ENCODE results near the gene WBP2NL. TPM values are rescaled to one million over a fixed set of nuclear protein-coding genes. Genes with fewer than 3 reads are reported as not detected.

WBP2NL gene
- total RNA-seq, 4 donors from 2014 or later = 3.7 to 6.6 TPM; not detected in 2

- no peak overlapping the region for H3K4me3 ChIP-seq
- H3K36me3 ChIP-seq = no peaks in the 10 kb centered on the region
- DNase-seq = no peak
- H3K4me1 ChIP-seq = no peaks in the 10 kb centered on the region
- intact Hi-C loops (cut with DNase I; ENCODE audit: low total_unique reads) = no loop called here
- TF ChIP-seq CTCF (IDR thresholded peaks at IDR 0.05) = no peak
- H3K27ac ChIP-seq = no peak overlapping the region
- H3K27me3 ChIP-seq = no peaks in the 10 kb centered on the region
- H3K9me3 ChIP-seq = no peaks in the 10 kb centered on the region
Measured at GRCh38 chr22:41991111-41991510, 7.5 kb upstream of the WBP2NL start.

- Histone ChIP-seq H3K4me3 (no peak overlapping the region), H3K9me3 (no peaks in the 10 kb centered on the region), H3K27ac (no peak overlapping the region), H3K36me3 (no peaks in the 10 kb centered on the region), H3K4me1 (no peaks in the 10 kb centered on the region), H3K27me3 (no peaks in the 10 kb centered on the region)
- intact Hi-C loops (cut with DNase I; ENCODE audit: low total_unique reads) = no loop called here
- no peak for DNase-seq
- TF ChIP-seq CTCF (IDR thresholded peaks at IDR 0.05) = no peak
Measured at GRCh38 chr22:41992496-41992895, 6.1 kb upstream of the WBP2NL start.

- intact Hi-C loops (cut with DNase I; ENCODE audit: low total_unique reads) = no loop called here
- H3K36me3 ChIP-seq = no peaks in the 10 kb centered on the region
- no peak for DNase-seq
- TF ChIP-seq CTCF (IDR thresholded peaks at IDR 0.05) = no peak
- TF ChIP-seq POLR2A (IDR thresholded peaks at IDR 0.05) = no peak
- H3K27ac ChIP-seq = no peak overlapping the region
- H3K4me3 ChIP-seq = no peak overlapping the region
- H3K27me3 ChIP-seq = no peaks in the 10 kb centered on the region
- no peaks in the 10 kb centered on the region for H3K4me1 ChIP-seq
- H3K9me3 ChIP-seq = no peaks in the 10 kb centered on the region
Measured at GRCh38 chr22:41995211-41995610, 3.4 kb upstream of the WBP2NL start.

GRCh38 chr22:41996826-41997225 is 1.8 kb upstream of the WBP2NL start:
- TF ChIP-seq POLR2A (IDR thresholded peaks at IDR 0.05) (no peak), CTCF (IDR thresholded peaks at IDR 0.05) (no peak)
- H3K4me1 ChIP-seq = no peaks in the 10 kb centered on the region
- no peaks in the 10 kb centered on the region for H3K36me3 ChIP-seq
- H3K9me3 ChIP-seq = no peaks in the 10 kb centered on the region
- H3K27me3 ChIP-seq = no peaks in the 10 kb centered on the region
- no peak overlapping the region for H3K27ac ChIP-seq
- intact Hi-C loops (cut with DNase I; ENCODE audit: low total_unique reads) = no loop called here
- DNase-seq = no peak
- H3K4me3 ChIP-seq = no peak overlapping the region

GRCh38 chr22:42000466-42000865 is 1.9 kb downstream of the WBP2NL start:
- TF ChIP-seq CTCF (IDR thresholded peaks at IDR 0.05) = no peak
- TF ChIP-seq POLR2A (IDR thresholded peaks at IDR 0.05) = no peak
- H3K9me3 ChIP-seq = no peaks in the 10 kb centered on the region
- DNase-seq = no peak
- intact Hi-C loops (cut with DNase I; ENCODE audit: low total_unique reads) = no loop called here
- no peaks in the 10 kb centered on the region for H3K36me3 ChIP-seq
- no peaks in the 10 kb centered on the region for H3K27me3 ChIP-seq
- no peak overlapping the region for H3K4me3 ChIP-seq
- no peak overlapping the region for H3K27ac ChIP-seq
- H3K4me1 ChIP-seq = no peaks in the 10 kb centered on the region
